ENCODE data around the gene EIF3K.
A peak's percentile ranks its signal among the peaks of the same experiment; 100 is the strongest.
"Not testable (repeated sequence)": the region's sequence is repeated elsewhere in the genome, so short reads cannot be mapped to it uniquely, and the experiment has no call there.

The EIF3K gene

DNA sequence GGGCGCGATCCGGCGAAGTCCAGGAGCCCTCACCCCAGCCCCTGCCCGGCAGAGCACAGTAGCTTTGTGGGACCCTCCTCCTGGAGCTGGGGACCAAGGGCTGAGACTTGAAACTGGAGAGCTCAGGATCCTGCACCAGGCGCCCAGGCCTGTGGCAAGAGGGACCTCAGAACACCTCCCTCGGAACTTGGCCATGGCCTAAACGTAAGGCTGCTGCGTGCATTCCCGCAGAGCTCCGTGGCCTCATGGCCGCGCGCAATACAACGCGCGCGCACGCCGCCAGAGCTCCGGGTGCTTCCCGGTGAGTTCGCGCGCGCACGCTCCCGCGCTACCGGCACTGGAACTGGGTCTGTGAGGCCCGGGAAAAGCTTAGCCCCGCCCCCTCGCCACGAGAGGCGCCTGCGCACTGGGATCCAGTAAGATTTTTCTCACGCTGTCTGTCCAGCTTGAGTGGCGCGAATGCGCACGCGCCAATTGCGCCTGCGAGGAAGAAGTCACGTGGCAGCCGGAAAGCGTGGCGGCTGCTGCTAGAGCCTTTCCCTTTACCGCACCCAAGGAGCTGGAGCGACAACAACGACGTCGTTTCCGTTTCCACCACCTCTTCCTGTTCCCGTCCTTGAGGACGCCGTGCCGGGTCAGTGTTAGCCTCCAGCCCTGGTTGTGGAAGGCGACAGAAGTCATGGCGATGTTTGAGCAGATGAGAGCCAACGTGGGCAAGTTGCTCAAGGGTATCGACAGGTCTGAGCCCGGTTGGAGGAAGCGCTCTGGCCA, at the start of gene EIF3K:
Gene EIF3K (plus strand): TSS at position 599 of the 771 bp plus-strand sequence. CDS start 81 bp downstream, at position 680.
- H3K4me3 ChIP-seq (ENCODE audit: low read length): peak within 1 kb of the TSS; percentile 100
- DNase-seq (ENCODE audit: low read depth): peak; percentile 99
- TF ChIP-seq CTCF (IDR thresholded peaks at IDR 0.05; ENCODE audit: insufficient read depth, low read depth, low read length, missing control alignments): no peak

- TF ChIP-seq CTCF (IDR thresholded peaks at IDR 0.05; ENCODE audit: insufficient read depth, low read depth, low read length, missing control alignments): no peak
- DNase-seq (ENCODE audit: low read depth): no peak
- H3K4me3 ChIP-seq (ENCODE audit: low read length): no peak overlapping the region
These were observed 49.5 kb upstream of the EIF3K start for GRCh38 chr19:38569368-38569983.

DNA sequence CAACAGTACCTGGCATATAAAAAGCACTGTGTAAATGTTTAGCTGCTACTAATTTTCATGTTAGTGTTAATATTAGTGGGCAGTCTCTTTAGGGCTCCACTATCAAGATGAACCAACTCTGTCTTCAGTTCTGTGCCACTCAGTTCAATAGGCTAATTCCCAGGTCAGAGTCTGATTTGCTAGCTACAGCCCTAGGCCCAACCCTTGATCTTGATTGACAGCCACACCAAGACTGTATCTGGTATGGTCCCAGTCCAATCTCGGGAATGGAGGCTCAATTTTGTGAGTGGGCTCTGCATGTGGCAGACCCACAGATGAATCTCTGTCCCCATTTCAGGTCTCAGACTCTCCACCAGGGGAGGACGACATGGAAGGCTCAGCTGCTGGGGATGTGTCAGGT, 47.3 kb upstream of the EIF3K start:
- H3K4me3 ChIP-seq (ENCODE audit: low read length): no peak overlapping the region

DNA sequence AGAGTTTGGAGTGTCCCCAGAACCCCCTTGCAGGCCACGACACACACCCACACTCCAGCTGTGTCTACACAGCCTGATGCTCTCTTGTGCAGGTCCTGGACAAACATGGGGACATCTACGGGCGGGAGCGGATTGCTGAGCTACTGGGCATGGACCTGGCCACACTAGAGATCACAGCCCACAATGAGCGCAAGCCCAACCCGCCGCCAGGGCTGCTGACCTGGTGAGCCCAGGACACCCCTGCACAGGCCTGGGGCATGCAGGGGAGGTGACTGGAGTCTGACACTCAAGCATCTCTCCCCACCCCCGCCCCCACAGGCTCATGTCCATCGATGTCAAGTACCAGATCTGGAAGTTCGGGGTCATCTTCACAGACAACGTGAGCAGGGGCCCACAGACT, 41.2 kb upstream of the EIF3K start:
- H3K4me3 ChIP-seq (ENCODE audit: low read length): no peak overlapping the region
- DNase-seq (ENCODE audit: low read depth): no peak
- TF ChIP-seq CTCF (IDR thresholded peaks at IDR 0.05; ENCODE audit: insufficient read depth, low read depth, low read length, missing control alignments): no peak

More for the DNA sequence above, 47.3 kb upstream of the EIF3K start:
- no peak for DNase-seq (ENCODE audit: low read depth)
- TF ChIP-seq CTCF (IDR thresholded peaks at IDR 0.05; ENCODE audit: insufficient read depth, low read depth, low read length, missing control alignments): no peak

GRCh38 chr19:38579304-38579703, 39.7 kb upstream of the EIF3K start:
- DNase-seq (ENCODE audit: low read depth): peak; percentile 89
- not testable (repeated sequence) for H3K4me3 ChIP-seq (ENCODE audit: low read length)

GRCh38 chr19:38580080-38580479, 38.9 kb upstream of the EIF3K start:
- DNase-seq (ENCODE audit: low read depth): no peak
- no peak overlapping the region for H3K4me3 ChIP-seq (ENCODE audit: low read length)
- TF ChIP-seq CTCF (IDR thresholded peaks at IDR 0.05; ENCODE audit: insufficient read depth, low read depth, low read length, missing control alignments): no peak

- DNase-seq (ENCODE audit: low read depth): no peak
- H3K4me3 ChIP-seq (ENCODE audit: low read length): no peak overlapping the region
- no peak for TF ChIP-seq CTCF (IDR thresholded peaks at IDR 0.05; ENCODE audit: insufficient read depth, low read depth, low read length, missing control alignments)
These were observed 35.6 kb upstream of the EIF3K start for GRCh38 chr19:38583219-38583984.
